ENCODE measurements around the gene BMPR1A. TPM values are rescaled to one million over a fixed set of nuclear protein-coding genes. Genes with fewer than 3 reads are reported as not detected.

Gene BMPR1A
- total RNA-seq, 1 experiment from 2014 or later = 63.2 TPM

DNA sequence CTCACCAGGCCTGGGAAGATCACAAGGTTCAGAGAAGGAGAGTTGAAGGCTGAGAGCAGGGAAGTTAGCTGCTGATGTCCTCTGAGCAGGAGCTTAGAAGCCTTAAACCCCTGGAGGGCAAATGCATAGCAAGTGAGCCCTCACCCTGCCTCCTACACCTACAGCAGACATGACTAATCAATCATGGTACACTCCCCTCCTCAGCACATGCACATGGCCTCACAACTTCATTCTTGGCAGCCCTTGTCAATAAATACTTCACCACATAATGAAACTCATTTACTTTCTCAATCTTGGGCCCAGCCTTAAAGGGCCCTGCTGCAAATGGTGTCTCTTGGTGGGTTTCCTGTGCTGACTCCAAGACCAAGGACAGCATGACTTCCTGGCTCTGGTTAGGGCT lies 188.1 kb downstream of the BMPR1A start:
- H3K9me3 ChIP-seq = no peaks in the 10 kb centered on the region
- POLR2A ChIA-PET = no interaction called here
- no TSS peak for BruUV-seq (replicated peaks)
- no peaks in the 10 kb centered on the region for H3K4me1 Mint-ChIP-seq (ENCODE audit: low read depth, unreplicated experiment)
- no peaks in the 10 kb centered on the region for H3K27me3 ChIP-seq (replicated peaks; ENCODE audit: control insufficient read depth, insufficient read depth, low read length)
- H3K4me3 Mint-ChIP-seq (ENCODE audit: unreplicated experiment) = no peak overlapping the region
- no peaks in the 10 kb centered on the region for H3K36me3 ChIP-seq (ENCODE audit: control insufficient read depth, insufficient read depth, low read length)
- H3K4me3 ChIP-seq (ENCODE audit: low read depth, low read length) = no peak overlapping the region
- H3K36me3 Mint-ChIP-seq (ENCODE audit: insufficient read depth, unreplicated experiment) = peaks cover 8% of the 10 kb centered on the region
- H3K9me3 Mint-ChIP-seq (ENCODE audit: unreplicated experiment) = no peaks in the 10 kb centered on the region
- no peaks in the 10 kb centered on the region for H3K4me1 ChIP-seq
- peak in 1 of 2 experiments; percentile 14 for DNase-seq
- intact Hi-C loops (cut with micrococcal nuclease; ENCODE audit: unreplicated experiment) = no loop called here
- no peaks in the 10 kb centered on the region for H3K27me3 Mint-ChIP-seq (ENCODE audit: insufficient read depth, unreplicated experiment)
- CTCF ChIA-PET = no interaction called here
- TF ChIP-seq, protein P1, sequence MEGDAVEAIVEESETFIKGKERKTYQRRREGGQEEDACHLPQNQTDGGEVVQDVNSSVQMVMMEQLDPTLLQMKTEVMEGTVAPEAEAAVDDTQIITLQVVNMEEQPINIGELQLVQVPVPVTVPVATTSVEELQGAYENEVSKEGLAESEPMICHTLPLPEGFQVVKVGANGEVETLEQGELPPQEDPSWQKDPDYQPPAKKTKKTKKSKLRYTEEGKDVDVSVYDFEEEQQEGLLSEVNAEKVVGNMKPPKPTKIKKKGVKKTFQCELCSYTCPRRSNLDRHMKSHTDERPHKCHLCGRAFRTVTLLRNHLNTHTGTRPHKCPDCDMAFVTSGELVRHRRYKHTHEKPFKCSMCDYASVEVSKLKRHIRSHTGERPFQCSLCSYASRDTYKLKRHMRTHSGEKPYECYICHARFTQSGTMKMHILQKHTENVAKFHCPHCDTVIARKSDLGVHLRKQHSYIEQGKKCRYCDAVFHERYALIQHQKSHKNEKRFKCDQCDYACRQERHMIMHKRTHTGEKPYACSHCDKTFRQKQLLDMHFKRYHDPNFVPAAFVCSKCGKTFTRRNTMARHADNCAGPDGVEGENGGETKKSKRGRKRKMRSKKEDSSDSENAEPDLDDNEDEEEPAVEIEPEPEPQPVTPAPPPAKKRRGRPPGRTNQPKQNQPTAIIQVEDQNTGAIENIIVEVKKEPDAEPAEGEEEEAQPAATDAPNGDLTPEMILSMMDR (IDR thresholded peaks at IDR 0.05; ENCODE audit: insufficient read depth in 1 of 2, low read depth in 1 of 2, low read length in 1 of 2, severe bottlenecking in 1 of 2, unreplicated experiment in 1 of 2) = no peak
- H3K27ac Mint-ChIP-seq (ENCODE audit: unreplicated experiment) = no peak overlapping the region

DNA sequence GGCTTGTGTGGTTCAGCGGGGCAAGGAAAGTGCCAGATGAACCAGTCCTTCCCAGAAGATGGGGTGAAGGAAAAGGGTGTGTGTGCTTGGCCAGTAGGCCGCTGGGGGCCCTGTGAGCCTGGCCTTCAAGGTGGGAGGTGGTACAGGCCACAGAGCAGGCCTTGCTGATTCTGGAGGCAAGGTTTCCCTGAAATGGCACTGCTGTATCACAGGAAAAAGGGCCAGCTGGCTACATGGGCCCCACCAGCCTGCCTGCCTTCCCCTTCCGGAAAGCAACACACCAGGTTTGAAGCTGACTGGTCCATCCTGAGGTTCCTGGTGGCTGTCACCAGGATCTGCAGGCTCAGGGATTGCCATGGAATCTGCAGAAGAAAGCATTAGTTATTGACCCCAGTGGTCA lies 188.5 kb downstream of the BMPR1A start:
- POLR2A ChIA-PET = no interaction called here

DNA sequence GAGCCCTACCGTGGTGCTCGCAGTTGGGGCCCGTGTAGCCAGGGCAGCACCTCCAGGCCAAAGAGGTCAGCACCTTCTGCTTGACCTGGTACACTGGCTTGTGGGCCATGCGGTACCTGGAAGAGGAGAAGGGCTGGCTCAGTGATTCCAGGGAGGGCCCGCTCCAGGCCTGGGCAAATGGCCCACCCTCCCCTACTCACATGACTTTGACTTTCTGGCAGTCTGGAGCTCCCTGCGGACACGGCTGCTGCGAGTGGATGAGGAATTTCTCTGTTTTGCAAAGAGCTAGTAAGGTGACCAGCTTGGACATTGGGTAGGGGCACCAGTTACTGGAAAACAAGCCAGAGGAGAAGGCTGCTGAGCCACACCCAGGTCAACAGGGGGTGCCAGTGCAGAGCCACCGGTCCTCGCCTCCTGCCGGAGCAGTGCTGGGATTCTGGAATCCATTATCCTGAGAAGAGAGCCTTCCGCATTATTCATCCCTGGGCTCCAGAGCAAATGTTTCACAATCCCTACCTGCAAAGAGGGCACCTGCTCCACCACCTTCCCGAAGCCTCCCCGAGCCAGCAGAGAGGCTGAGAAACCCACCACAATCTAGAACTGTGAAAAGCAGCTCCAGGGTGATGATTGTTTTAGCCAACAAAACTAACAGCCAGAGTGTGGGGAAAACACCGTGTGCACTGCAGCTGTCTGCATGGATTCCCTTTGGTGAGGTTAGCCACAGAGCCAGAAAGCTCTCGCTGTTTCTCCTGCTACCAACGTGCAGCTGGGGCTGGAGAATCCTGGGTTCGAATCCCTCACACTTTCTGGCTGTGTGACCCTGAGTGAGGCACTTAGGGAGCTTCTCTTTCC lies 189.2 kb downstream of the BMPR1A start:
- CTCF ChIA-PET = interaction anchor here (0.9 to 2.2 kb wide), 3 partner anchors 21 to 26 kb away, joined by 3 to 10 read pairs (median 5); no protein-coding TSS in a partner anchor
- H3K27ac Mint-ChIP-seq (ENCODE audit: unreplicated experiment) = no peak overlapping the region
- Histone ChIP-seq H3K4me1 (no peaks in the 10 kb centered on the region), H3K36me3 (ENCODE audit: control insufficient read depth, insufficient read depth, low read length) (no peaks in the 10 kb centered on the region), H3K9me3 (no peaks in the 10 kb centered on the region), H3K4me3 (ENCODE audit: low read depth, low read length) (no peak overlapping the region), H3K27me3 (replicated peaks; ENCODE audit: control insufficient read depth, insufficient read depth, low read length) (no peaks in the 10 kb centered on the region)
- TF ChIP-seq, protein P1 (IDR thresholded peaks at IDR 0.05; ENCODE audit: insufficient read depth in 1 of 2, low read depth in 1 of 2, low read length in 1 of 2, severe bottlenecking in 1 of 2, unreplicated experiment in 1 of 2) = peak; percentile 13 to 39
- no peaks in the 10 kb centered on the region for H3K9me3 Mint-ChIP-seq (ENCODE audit: unreplicated experiment)
- H3K4me1 Mint-ChIP-seq (ENCODE audit: low read depth, unreplicated experiment) = no peaks in the 10 kb centered on the region
- no peak overlapping the region for H3K4me3 Mint-ChIP-seq (ENCODE audit: unreplicated experiment)
- POLR2A ChIA-PET = no interaction called here
- H3K27me3 Mint-ChIP-seq (ENCODE audit: insufficient read depth, unreplicated experiment) = no peaks in the 10 kb centered on the region
- peak; percentile 41 to 43 for DNase-seq
- H3K36me3 Mint-ChIP-seq (ENCODE audit: insufficient read depth, unreplicated experiment) = no peaks in the 10 kb centered on the region
- intact Hi-C loops (cut with micrococcal nuclease; ENCODE audit: unreplicated experiment) = no loop called here
- BruUV-seq (replicated peaks) = no TSS peak

More for the DNA sequence above, 188.5 kb downstream of the BMPR1A start:
- BruUV-seq (replicated peaks) = no TSS peak
- intact Hi-C loops (cut with micrococcal nuclease; ENCODE audit: unreplicated experiment) = no loop called here
- H3K4me1 Mint-ChIP-seq (ENCODE audit: low read depth, unreplicated experiment) = no peaks in the 10 kb centered on the region
- no peaks in the 10 kb centered on the region for H3K4me1 ChIP-seq
- H3K9me3 ChIP-seq = no peaks in the 10 kb centered on the region
- H3K27ac Mint-ChIP-seq (ENCODE audit: unreplicated experiment) = no peak overlapping the region
- no peak overlapping the region for H3K4me3 Mint-ChIP-seq (ENCODE audit: unreplicated experiment)
- H3K36me3 ChIP-seq (ENCODE audit: control insufficient read depth, insufficient read depth, low read length) = no peaks in the 10 kb centered on the region
- no peaks in the 10 kb centered on the region for H3K9me3 Mint-ChIP-seq (ENCODE audit: unreplicated experiment)
- no peaks in the 10 kb centered on the region for H3K27me3 Mint-ChIP-seq (ENCODE audit: insufficient read depth, unreplicated experiment)
- H3K4me3 ChIP-seq (ENCODE audit: low read depth, low read length) = no peak overlapping the region
- H3K36me3 Mint-ChIP-seq (ENCODE audit: insufficient read depth, unreplicated experiment) = peaks cover 4% of the 10 kb centered on the region
- no peak for DNase-seq
- H3K27me3 ChIP-seq (replicated peaks; ENCODE audit: control insufficient read depth, insufficient read depth, low read length) = no peaks in the 10 kb centered on the region
- TF ChIP-seq, protein P1 (IDR thresholded peaks at IDR 0.05; ENCODE audit: insufficient read depth in 1 of 2, low read depth in 1 of 2, low read length in 1 of 2, severe bottlenecking in 1 of 2, unreplicated experiment in 1 of 2) = no peak
- CTCF ChIA-PET = interaction anchor here (2.2 kb wide), 1 partner anchor 22 kb away, joined by 10 read pairs; no protein-coding TSS in a partner anchor

All from Caco-2 (cell line).